Heart left ventricle (tissue), 13 donors: ENCODE results near the gene PRR19.

ENCODE experiments used
- POLR2A ChIP-seq, 2 donors: fragments of 450-650 bp; IDR thresholded peaks; one replicate each; pipeline ENCODE4 v1.6.1; 2017; ENCODE audit warnings: antibody characterized with exemption in 2 of 2, mild to moderate bottlenecking in 2 of 2, moderate library complexity in 2 of 2
- TF ChIP-seq, protein P1 (sequence below), 12 donors: fragments of 200-600 bp; sonication (generic) in 4 of 12; IDR thresholded peaks; one replicate each; pipeline versions ENCODE4 v1.5.0 to v1.8.0; 2018 to 2022; ENCODE audit warnings: antibody characterized with exemption in 12 of 12, mild to moderate bottlenecking in 5 of 12
- donor health status: ischemic (EF 13 %, LVEDD 7.1; RV severe dilation, severe dysfunction).
- donor health status: DM: no; HTN: yes; CAD: no.
- donor health status: DM: no; HTN: no; CAD: no.
- donor health status: ischemic (EF 25% LVEDD 6.9; RV normal size, moderate dysfunction).
- donor health status: ischemic (EF 25% LVEDD 5.7; RV mildly dilated, moderate dysfunction).
- donor health status: ischemic (EF 35%, LVEDD 5.7; RV mildly dilated, moderate dysfunction).
- donor health status: nonischemic (EF 11% LVEDD 7.7; RV severe dilation, severe dysfunction).
- donor health status: DM: yes; HTN: yes; CAD: no.
- donor health status: PGD.
- donor health status: ischemic (EF 29% LVEDD 5.4; RV normal size, mild dysfunction).
- donor health status: nonischemic (EF 23%, LVEDD 6.1; RV moderate dilation, normal function).

DNA sequence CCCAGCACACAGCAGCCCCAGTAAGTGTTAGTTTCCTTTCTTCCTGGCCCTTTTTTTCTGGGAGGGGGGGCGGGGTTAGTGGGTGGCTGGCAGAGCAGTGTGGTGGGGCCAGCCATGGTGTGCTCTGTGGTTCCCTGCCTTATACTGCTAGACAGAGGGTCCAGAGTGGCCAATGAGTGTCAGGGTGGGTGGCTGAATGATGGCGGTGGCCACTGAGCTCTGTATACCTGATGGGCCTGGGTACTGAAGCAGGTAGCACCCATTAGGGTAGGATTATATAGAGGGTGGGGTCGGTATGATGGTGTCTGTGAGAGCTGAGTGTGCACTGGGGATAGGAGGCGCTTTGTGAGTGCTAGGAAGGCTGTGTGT lies 19.1 kb upstream of the PRR19 start:
- TF ChIP-seq, protein P1, sequence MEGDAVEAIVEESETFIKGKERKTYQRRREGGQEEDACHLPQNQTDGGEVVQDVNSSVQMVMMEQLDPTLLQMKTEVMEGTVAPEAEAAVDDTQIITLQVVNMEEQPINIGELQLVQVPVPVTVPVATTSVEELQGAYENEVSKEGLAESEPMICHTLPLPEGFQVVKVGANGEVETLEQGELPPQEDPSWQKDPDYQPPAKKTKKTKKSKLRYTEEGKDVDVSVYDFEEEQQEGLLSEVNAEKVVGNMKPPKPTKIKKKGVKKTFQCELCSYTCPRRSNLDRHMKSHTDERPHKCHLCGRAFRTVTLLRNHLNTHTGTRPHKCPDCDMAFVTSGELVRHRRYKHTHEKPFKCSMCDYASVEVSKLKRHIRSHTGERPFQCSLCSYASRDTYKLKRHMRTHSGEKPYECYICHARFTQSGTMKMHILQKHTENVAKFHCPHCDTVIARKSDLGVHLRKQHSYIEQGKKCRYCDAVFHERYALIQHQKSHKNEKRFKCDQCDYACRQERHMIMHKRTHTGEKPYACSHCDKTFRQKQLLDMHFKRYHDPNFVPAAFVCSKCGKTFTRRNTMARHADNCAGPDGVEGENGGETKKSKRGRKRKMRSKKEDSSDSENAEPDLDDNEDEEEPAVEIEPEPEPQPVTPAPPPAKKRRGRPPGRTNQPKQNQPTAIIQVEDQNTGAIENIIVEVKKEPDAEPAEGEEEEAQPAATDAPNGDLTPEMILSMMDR (IDR thresholded peaks at IDR 0.05) = no peak
- no peak for TF ChIP-seq POLR2A (IDR thresholded peaks at IDR 0.05)
